Mononuclear cell (primary cell): ENCODE results near the gene MAX. TPM values are rescaled to one million over a fixed set of nuclear protein-coding genes. Genes with fewer than 3 reads are reported as not detected.
"Not testable (repeated sequence)": the region's sequence is repeated elsewhere in the genome, so short reads cannot be mapped to it uniquely, and the experiment has no call there.

Experiments used
- H3K27me3 ChIP-seq: 2 replicates; pipeline ENCODE4 v1.6.0; 2011; ENCODE audit warnings: low read length, control low read depth; ENCODE audit not compliant: insufficient read depth
- H3K4me1 ChIP-seq: 2 replicates; pipeline ENCODE4 v1.5.1; 2011; ENCODE audit warnings: mild to moderate bottlenecking, low read length, control low read depth; ENCODE audit not compliant: insufficient read depth
- H3K4me3 ChIP-seq: 2 replicates; pipeline ENCODE4 v1.5.1; 2011; ENCODE audit warnings: mild to moderate bottlenecking, low read length, moderate library complexity
- H3K9me3 ChIP-seq: 2 replicates; pipeline ENCODE4 v1.5.1; 2011; ENCODE audit warnings: low read depth, mild to moderate bottlenecking, control low read depth, low read length
- total RNA-seq: library from RNA; depleted of rRNA; stranded (reverse); fragments of >200 nt; gene quantifications from one replicate; pipeline ENCODE4 v1.2.3, GENCODE V29; 2012

MAX gene
- total RNA-seq, 1 donor, result 158 TPM

- H3K4me1 ChIP-seq, result peaks cover 45% of the 10 kb centered on the region
- no peak overlapping the region for H3K4me3 ChIP-seq
- H3K9me3 ChIP-seq, result no peaks in the 10 kb centered on the region
- no peaks in the 10 kb centered on the region for H3K27me3 ChIP-seq
Measured at GRCh38 chr14:65042296-65042695, 60.0 kb downstream of the MAX start.

- H3K27me3 ChIP-seq, result no peaks in the 10 kb centered on the region
- peaks cover 41% of the 10 kb centered on the region for H3K4me1 ChIP-seq
- no peaks in the 10 kb centered on the region for H3K9me3 ChIP-seq
- no peak overlapping the region for H3K4me3 ChIP-seq
Measured at GRCh38 chr14:65041434-65041915, 60.8 kb downstream of the MAX start.

GRCh38 chr14:65040666-65041433 is 61.5 kb downstream of the MAX start:
- Histone ChIP-seq H3K27me3 (no peaks in the 10 kb centered on the region), H3K4me1 (peaks cover 37% of the 10 kb centered on the region), H3K9me3 (no peaks in the 10 kb centered on the region), H3K4me3 (no peak overlapping the region)

- Histone ChIP-seq H3K4me1 (peaks cover 21% of the 10 kb centered on the region), H3K4me3 (no peak overlapping the region), H3K9me3 (no peaks in the 10 kb centered on the region), H3K27me3 (no peaks in the 10 kb centered on the region)
Measured at GRCh38 chr14:65038966-65039365, 63.4 kb downstream of the MAX start.

- Histone ChIP-seq H3K27me3 (no peaks in the 10 kb centered on the region), H3K4me3 (no peak overlapping the region), H3K4me1 (no peaks in the 10 kb centered on the region), H3K9me3 (no peaks in the 10 kb centered on the region)
Measured at GRCh38 chr14:65035049-65035448, 67.3 kb downstream of the MAX start.

GRCh38 chr14:65034021-65034420 is 68.3 kb downstream of the MAX start:
- H3K27me3 ChIP-seq, result no peaks in the 10 kb centered on the region
- H3K4me3 ChIP-seq, result no peak overlapping the region
- H3K9me3 ChIP-seq, result no peaks in the 10 kb centered on the region
- H3K4me1 ChIP-seq, result no peaks in the 10 kb centered on the region

- no peaks in the 10 kb centered on the region for H3K9me3 ChIP-seq
- no peaks in the 10 kb centered on the region for H3K4me1 ChIP-seq
- no peaks in the 10 kb centered on the region for H3K27me3 ChIP-seq
- H3K4me3 ChIP-seq, result no peak overlapping the region
Measured at GRCh38 chr14:65033181-65033580, 69.1 kb downstream of the MAX start.

GRCh38 chr14:65032319-65032718 is 70.0 kb downstream of the MAX start:
- Histone ChIP-seq H3K4me1 (no peaks in the 10 kb centered on the region), H3K9me3 (no peaks in the 10 kb centered on the region), H3K4me3 (no peak overlapping the region), H3K27me3 (no peaks in the 10 kb centered on the region)

GRCh38 chr14:65031321-65031720 is 71.0 kb downstream of the MAX start:
- not testable (repeated sequence) for H3K9me3 ChIP-seq, H3K4me1 ChIP-seq, H3K4me3 ChIP-seq, H3K27me3 ChIP-seq

GRCh38 chr14:65028937-65029336 is 73.4 kb downstream of the MAX start:
- no peaks in the 10 kb centered on the region for H3K9me3 ChIP-seq
- H3K27me3 ChIP-seq, result no peaks in the 10 kb centered on the region
- H3K4me3 ChIP-seq, result no peak overlapping the region
- H3K4me1 ChIP-seq, result no peaks in the 10 kb centered on the region

- Histone ChIP-seq H3K9me3 (no peaks in the 10 kb centered on the region), H3K4me3 (no peak overlapping the region), H3K27me3 (no peaks in the 10 kb centered on the region), H3K4me1 (no peaks in the 10 kb centered on the region)
Measured at GRCh38 chr14:65027127-65027799, 75.1 kb downstream of the MAX start.

GRCh38 chr14:65026526-65026925 is 75.8 kb downstream of the MAX start:
- Histone ChIP-seq H3K4me3 (no peak overlapping the region), H3K9me3 (no peaks in the 10 kb centered on the region), H3K27me3 (no peaks in the 10 kb centered on the region), H3K4me1 (no peaks in the 10 kb centered on the region)

- no peaks in the 10 kb centered on the region for H3K27me3 ChIP-seq
- H3K4me3 ChIP-seq, result no peak overlapping the region
- H3K9me3 ChIP-seq, result no peaks in the 10 kb centered on the region
- no peaks in the 10 kb centered on the region for H3K4me1 ChIP-seq
Measured at GRCh38 chr14:65025818-65026217, 76.5 kb downstream of the MAX start.
